Stomach (tissue), 4 donors: ENCODE measurements around the gene DLG2.
"Not testable (repeated sequence)": the region's sequence is repeated elsewhere in the genome, so short reads cannot be mapped to it uniquely, and the experiment has no call there.

Experiments
- EP300 ChIP-seq: sonication (generic); formaldehyde crosslinking; IDR thresholded peaks from one replicate; pipeline ENCODE4 v1.6.1; 2017; ENCODE audit warnings: antibody characterized with exemption
- POLR2A ChIP-seq, 4 donors: fragments of 450-650 bp; IDR thresholded peaks; one replicate each; pipeline ENCODE4 v1.6.1; 2016; ENCODE audit warnings: antibody characterized with exemption in 4 of 4, control low read depth in 2 of 4, mild to moderate bottlenecking in 1 of 4, moderate library complexity in 1 of 4
- POLR2AphosphoS5 ChIP-seq, 3 donors: sonication (generic); formaldehyde crosslinking; IDR thresholded peaks; one replicate each; pipeline ENCODE4 v1.6.1; 2016; ENCODE audit warnings: antibody characterized with exemption in 3 of 3
- TF ChIP-seq, protein P1 (sequence below), 7 experiments: fragments of 450-650 bp in 4 of 7; fragments of 200-600 bp in 3 of 7; sonication (generic) in 3 of 7; IDR thresholded peaks; one replicate each; pipeline ENCODE4 v1.5.1; 2016 to 2019; ENCODE audit warnings: antibody characterized with exemption in 7 of 7, control low read depth in 2 of 7, mild to moderate bottlenecking in 1 of 7

GRCh38 chr11:84987686-84988187, 639.4 kb downstream of the DLG2 start:
- not testable (repeated sequence) for TF ChIP-seq POLR2AphosphoS5 (IDR thresholded peaks at IDR 0.05); POLR2A (IDR thresholded peaks at IDR 0.05); EP300
- TF ChIP-seq, protein P1, sequence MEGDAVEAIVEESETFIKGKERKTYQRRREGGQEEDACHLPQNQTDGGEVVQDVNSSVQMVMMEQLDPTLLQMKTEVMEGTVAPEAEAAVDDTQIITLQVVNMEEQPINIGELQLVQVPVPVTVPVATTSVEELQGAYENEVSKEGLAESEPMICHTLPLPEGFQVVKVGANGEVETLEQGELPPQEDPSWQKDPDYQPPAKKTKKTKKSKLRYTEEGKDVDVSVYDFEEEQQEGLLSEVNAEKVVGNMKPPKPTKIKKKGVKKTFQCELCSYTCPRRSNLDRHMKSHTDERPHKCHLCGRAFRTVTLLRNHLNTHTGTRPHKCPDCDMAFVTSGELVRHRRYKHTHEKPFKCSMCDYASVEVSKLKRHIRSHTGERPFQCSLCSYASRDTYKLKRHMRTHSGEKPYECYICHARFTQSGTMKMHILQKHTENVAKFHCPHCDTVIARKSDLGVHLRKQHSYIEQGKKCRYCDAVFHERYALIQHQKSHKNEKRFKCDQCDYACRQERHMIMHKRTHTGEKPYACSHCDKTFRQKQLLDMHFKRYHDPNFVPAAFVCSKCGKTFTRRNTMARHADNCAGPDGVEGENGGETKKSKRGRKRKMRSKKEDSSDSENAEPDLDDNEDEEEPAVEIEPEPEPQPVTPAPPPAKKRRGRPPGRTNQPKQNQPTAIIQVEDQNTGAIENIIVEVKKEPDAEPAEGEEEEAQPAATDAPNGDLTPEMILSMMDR (IDR thresholded peaks at IDR 0.05) = not testable (repeated sequence)
